Natural killer cell (primary cell): ENCODE data around the gene ITFG1. TPM values are rescaled to one million over a fixed set of nuclear protein-coding genes. Genes with fewer than 3 reads are reported as not detected.

Source experiments
- ATAC-seq, 3 donors: fragments of 150-1000 bp in 2 of 3; fragments of 200-7000 bp in 1 of 3; cut with Tn5 transposase; 1 replicate in 1 of 3; 2 replicates in 2 of 3; pipeline ENCODE4 v1.10.0; 2021; ENCODE audit warnings: mild to moderate bottlenecking in 2 of 3, moderate library complexity in 2 of 3
- DNase-seq, 2 donors: peaks; one replicate each; pipeline versions ENCODE4 v3.0.0 to v3.0.0-alpha.2; 2013 to 2021; ENCODE audit warnings: mixed read lengths in 1 of 2
- H3K27ac ChIP-seq: one replicate; pipeline ENCODE4 v1.5.1; 2013; ENCODE audit warnings: mild to moderate bottlenecking, low read length
- H3K27me3 ChIP-seq: one replicate; pipeline ENCODE4 v1.6.1; 2013; ENCODE audit warnings: low read length; ENCODE audit not compliant: control insufficient read depth, insufficient read depth
- H3K36me3 ChIP-seq: one replicate; pipeline ENCODE4 v1.6.1; 2013; ENCODE audit warnings: low read length; ENCODE audit not compliant: control insufficient read depth, insufficient read depth
- H3K4me1 ChIP-seq: one replicate; pipeline ENCODE4 v1.6.1; 2013; ENCODE audit warnings: low read length; ENCODE audit not compliant: control insufficient read depth, insufficient read depth
- H3K4me3 ChIP-seq: one replicate; pipeline ENCODE4 v1.5.1; 2013; ENCODE audit warnings: low read length
- H3K9me3 ChIP-seq: one replicate; pipeline ENCODE4 v1.6.1; 2013; ENCODE audit warnings: low read length; ENCODE audit not compliant: control insufficient read depth, insufficient read depth
- H3K27ac Mint-ChIP-seq, 2 donors: one replicate each; pipeline ENCODE4 v1.8.0; 2022; ENCODE audit warnings: mild to moderate bottlenecking in 2 of 2, mixed read lengths in 2 of 2, moderate library complexity in 1 of 2
- H3K27me3 Mint-ChIP-seq, 2 donors: one replicate each; pipeline ENCODE4 v1.8.0; 2022; ENCODE audit warnings: low read depth in 2 of 2, mixed read lengths in 2 of 2
- H3K36me3 Mint-ChIP-seq: one replicate; pipeline ENCODE4 v1.8.0; 2022; ENCODE audit warnings: mixed read lengths
- H3K4me1 Mint-ChIP-seq, 2 donors: one replicate each; pipeline ENCODE4 v1.8.0; 2022; ENCODE audit warnings: mixed read lengths in 2 of 2
- H3K4me3 Mint-ChIP-seq: one replicate; pipeline ENCODE4 v1.8.0; 2022; ENCODE audit warnings: mild to moderate bottlenecking, moderate library complexity, mixed read lengths
- H3K9me3 Mint-ChIP-seq, 2 donors: one replicate each; pipeline ENCODE4 v1.8.0; 2022; ENCODE audit warnings: mixed read lengths in 2 of 2
- WGBS: methylation state at CpG from one replicate; pipeline ENCODE4 v1.1.7; 2013; ENCODE audit warnings: missing lambda C conversion rate; ENCODE audit not compliant: insufficient coverage; 5-methylcytosine and 5-hydroxymethylcytosine counted together
- intact Hi-C: fragments of 100-400 bp; cut with micrococcal nuclease; formaldehyde crosslinking; loops from one replicate; pipeline ENCODE4 v1.14.2; 2022
- total RNA-seq, 4 donors: library from RNA; stranded (reverse); fragments of 120-200 nt in 1 of 4; gene quantifications; one replicate each; pipeline versions ENCODE4 v1.2.3 to v1.2.4, GENCODE V29; 2013 to 2022
- TF ChIP-seq, protein P1 (sequence below): fragments of 200-600 bp; IDR thresholded peaks from one replicate; pipeline ENCODE4 v1.8.0; 2022; ENCODE audit warnings: antibody characterized with exemption

Gene ITFG1
- total RNA-seq, 3 donors from 2014 or later (not counting 1 experiment from before 2014, with no cell fraction given) = 30.4 to 44.1 (median 38.2) TPM

DNA sequence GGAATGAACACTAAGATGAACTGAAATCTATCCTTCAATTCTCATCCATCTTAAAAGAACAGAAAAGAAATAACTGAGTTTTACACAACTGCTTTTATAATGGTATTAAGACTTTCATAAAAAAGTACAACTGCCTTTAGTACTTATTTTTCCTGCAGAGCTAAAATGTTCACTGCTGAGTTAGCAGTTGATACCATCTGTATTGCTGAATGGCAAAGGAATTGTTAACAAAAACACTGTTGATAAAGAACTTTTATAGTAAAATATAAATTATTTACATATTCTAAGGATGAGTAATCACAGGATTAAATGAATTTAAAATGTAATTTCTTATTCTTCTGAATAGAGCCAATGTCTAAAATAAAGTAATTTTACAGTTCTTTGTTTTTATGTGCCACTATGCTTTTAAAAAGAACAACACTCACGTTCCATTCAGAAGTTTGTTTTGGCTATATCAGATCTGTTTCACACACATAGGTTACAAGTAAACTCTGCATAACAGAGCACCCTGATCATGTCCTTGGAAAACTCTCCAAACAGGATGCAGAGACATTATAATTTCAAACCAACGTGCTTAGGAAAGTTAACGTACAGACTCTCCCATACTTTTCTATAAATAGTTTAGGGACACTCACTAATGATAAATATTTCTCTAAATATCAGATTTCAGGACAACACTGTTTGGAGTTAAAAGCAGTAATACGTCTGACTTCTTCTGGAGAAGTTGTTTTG is 151.1 kb downstream of the ITFG1 start:
- H3K27me3 Mint-ChIP-seq = no peaks in the 10 kb centered on the region
- intact Hi-C loops = no loop called here
- peaks cover 16% of the 10 kb centered on the region for H3K36me3 Mint-ChIP-seq
- WGBS = 98% methylated on average over 4 of the region's 4 CpGs
- H3K9me3 Mint-ChIP-seq = peaks cover 0 to 2% of the 10 kb centered on the region in 2 donors
- Histone ChIP-seq H3K9me3 (no peaks in the 10 kb centered on the region), H3K27ac (no peak overlapping the region), H3K36me3 (peaks cover 15% of the 10 kb centered on the region), H3K4me1 (no peaks in the 10 kb centered on the region), H3K27me3 (no peaks in the 10 kb centered on the region), H3K4me3 (no peak overlapping the region)
- no peak overlapping the region for H3K27ac Mint-ChIP-seq
- H3K4me1 Mint-ChIP-seq = no peaks in the 10 kb centered on the region
- ATAC-seq = no peak
- DNase-seq = no peak
- TF ChIP-seq, protein P1, sequence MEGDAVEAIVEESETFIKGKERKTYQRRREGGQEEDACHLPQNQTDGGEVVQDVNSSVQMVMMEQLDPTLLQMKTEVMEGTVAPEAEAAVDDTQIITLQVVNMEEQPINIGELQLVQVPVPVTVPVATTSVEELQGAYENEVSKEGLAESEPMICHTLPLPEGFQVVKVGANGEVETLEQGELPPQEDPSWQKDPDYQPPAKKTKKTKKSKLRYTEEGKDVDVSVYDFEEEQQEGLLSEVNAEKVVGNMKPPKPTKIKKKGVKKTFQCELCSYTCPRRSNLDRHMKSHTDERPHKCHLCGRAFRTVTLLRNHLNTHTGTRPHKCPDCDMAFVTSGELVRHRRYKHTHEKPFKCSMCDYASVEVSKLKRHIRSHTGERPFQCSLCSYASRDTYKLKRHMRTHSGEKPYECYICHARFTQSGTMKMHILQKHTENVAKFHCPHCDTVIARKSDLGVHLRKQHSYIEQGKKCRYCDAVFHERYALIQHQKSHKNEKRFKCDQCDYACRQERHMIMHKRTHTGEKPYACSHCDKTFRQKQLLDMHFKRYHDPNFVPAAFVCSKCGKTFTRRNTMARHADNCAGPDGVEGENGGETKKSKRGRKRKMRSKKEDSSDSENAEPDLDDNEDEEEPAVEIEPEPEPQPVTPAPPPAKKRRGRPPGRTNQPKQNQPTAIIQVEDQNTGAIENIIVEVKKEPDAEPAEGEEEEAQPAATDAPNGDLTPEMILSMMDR = no peak
- no peak overlapping the region for H3K4me3 Mint-ChIP-seq

DNA sequence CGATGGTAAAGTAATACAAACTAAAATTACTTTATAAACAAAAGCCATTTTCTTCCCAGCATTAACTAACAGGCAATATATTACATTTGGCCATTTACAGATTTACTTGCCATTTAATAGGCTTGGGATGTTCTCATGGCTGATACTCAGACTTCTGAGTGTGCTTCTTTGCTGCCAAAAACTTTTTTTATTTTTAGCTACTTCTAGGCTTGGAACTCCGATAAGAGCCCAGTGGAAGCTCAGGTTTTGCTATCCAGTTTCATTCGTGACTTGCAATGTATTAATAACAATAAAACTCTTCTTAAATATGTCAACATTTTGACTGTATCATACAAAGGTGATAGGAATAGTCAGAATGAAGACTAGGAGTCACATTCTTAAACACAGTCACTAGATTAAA is 152.3 kb downstream of the ITFG1 start:
- WGBS = 100% methylated on average over 1 of the region's 3 CpGs
- intact Hi-C loops = no loop called here
- DNase-seq (no peak), ATAC-seq (no peak)
- no peaks in the 10 kb centered on the region for H3K4me1 ChIP-seq
- Mint-ChIP-seq H3K9me3 (peaks cover 0 to 2% of the 10 kb centered on the region in 2 donors), H3K27me3 (no peaks in the 10 kb centered on the region), H3K36me3 (peaks cover 16% of the 10 kb centered on the region), H3K4me1 (no peaks in the 10 kb centered on the region), H3K4me3 (no peak overlapping the region), H3K27ac (no peak overlapping the region)
- no peaks in the 10 kb centered on the region for H3K9me3 ChIP-seq
- H3K36me3 ChIP-seq = peaks cover 15% of the 10 kb centered on the region
- TF ChIP-seq, protein P1 = no peak
- H3K27ac ChIP-seq = no peak overlapping the region
- H3K4me3 ChIP-seq = no peak overlapping the region
- no peaks in the 10 kb centered on the region for H3K27me3 ChIP-seq

DNA sequence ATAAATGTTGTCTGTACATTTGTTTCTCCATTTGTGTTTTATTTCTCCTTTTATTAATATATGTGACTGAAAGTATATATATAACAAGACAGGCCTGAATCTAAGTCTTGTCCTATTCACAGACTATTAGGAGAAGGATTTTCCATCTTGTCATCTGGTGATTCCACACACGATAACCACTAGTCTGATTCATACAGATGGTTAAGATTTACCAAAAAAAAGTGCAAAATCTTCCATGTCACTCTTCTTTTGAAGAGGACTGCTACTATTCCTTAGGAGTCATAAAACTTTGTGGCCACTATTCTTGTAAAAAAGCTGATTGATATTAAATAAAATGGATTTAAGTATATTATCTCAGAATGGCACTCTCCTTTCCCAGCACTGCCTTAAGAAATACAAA is 156.3 kb downstream of the ITFG1 start:
- intact Hi-C loops = no loop called here
- ATAC-seq (no peak), DNase-seq (no peak)
- TF ChIP-seq, protein P1 = no peak
- H3K9me3 Mint-ChIP-seq = peaks cover 0 to 2% of the 10 kb centered on the region in 2 donors
- H3K9me3 ChIP-seq = no peaks in the 10 kb centered on the region
- H3K36me3 ChIP-seq = peaks cover 6% of the 10 kb centered on the region
- H3K27me3 Mint-ChIP-seq = no peaks in the 10 kb centered on the region
- no peak overlapping the region for H3K27ac ChIP-seq
- H3K4me3 ChIP-seq = no peak overlapping the region
- no peak overlapping the region for H3K4me3 Mint-ChIP-seq
- peaks cover 16% of the 10 kb centered on the region for H3K36me3 Mint-ChIP-seq
- H3K4me1 Mint-ChIP-seq = no peaks in the 10 kb centered on the region
- no peaks in the 10 kb centered on the region for H3K4me1 ChIP-seq
- no peaks in the 10 kb centered on the region for H3K27me3 ChIP-seq
- H3K27ac Mint-ChIP-seq = no peak overlapping the region
- 75% methylated on average over 1 of the region's 1 CpG for WGBS

DNA sequence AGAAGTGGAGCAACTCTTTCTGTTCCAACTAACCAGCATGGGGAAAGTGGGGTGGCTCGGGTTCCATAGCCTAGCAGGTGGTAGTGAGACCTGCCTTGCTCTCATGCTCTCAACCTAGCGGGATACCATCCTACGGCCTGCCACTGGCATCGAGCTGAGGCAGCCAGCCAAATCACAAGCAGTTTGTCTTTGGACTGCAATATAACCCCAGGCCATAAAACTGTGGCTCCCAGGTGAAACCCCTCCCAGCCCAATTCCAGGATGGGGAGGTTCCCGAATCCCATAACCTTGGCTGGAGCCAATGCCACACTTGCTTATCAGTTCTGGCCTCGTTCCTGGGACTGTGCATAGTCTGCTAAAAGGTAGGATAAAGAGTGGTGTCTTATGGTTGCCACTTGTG is 161.3 kb downstream of the ITFG1 start:
- Mint-ChIP-seq H3K27me3 (no peaks in the 10 kb centered on the region), H3K9me3 (peaks cover 5 to 8% of the 10 kb centered on the region in 2 donors), H3K36me3 (peaks cover 15% of the 10 kb centered on the region), H3K4me1 (no peaks in the 10 kb centered on the region), H3K27ac (no peak overlapping the region), H3K4me3 (no peak overlapping the region)
- ATAC-seq (no peak), DNase-seq (no peak)
- H3K4me3 ChIP-seq = no peak overlapping the region
- TF ChIP-seq, protein P1 = no peak
- H3K9me3 ChIP-seq = peaks cover 5% of the 10 kb centered on the region
- WGBS = 97% methylated on average over 6 of the region's 6 CpGs
- intact Hi-C loops = no loop called here
- peaks cover 9% of the 10 kb centered on the region for H3K36me3 ChIP-seq
- no peaks in the 10 kb centered on the region for H3K27me3 ChIP-seq
- H3K27ac ChIP-seq = no peak overlapping the region
- H3K4me1 ChIP-seq = no peaks in the 10 kb centered on the region
